HepG2 (cell line): ENCODE data around the gene EPB42. TPM values are rescaled to one million over a fixed set of nuclear protein-coding genes. Genes with fewer than 3 reads are reported as not detected.

ENCODE experiments used
- ISX ChIP-seq: sonication (generic); formaldehyde crosslinking; conservative IDR thresholded peaks from 2 replicates; pipeline ENCODE4 v1.5.0; 2020; ENCODE audit warnings: missing genetic modification reagents
- MATR3 ChIP-seq: sonication (generic); formaldehyde crosslinking; IDR thresholded peaks from 2 replicates; pipeline ENCODE4 v1.4.0; 2020; ENCODE audit warnings: missing genetic modification reagents
- MEIS1 ChIP-seq: sonication (generic); formaldehyde crosslinking; IDR thresholded peaks from 2 replicates; pipeline ENCODE4 v1.9.0; 2021; ENCODE audit warnings: mild to moderate bottlenecking, missing genetic modification reagents, moderate library complexity, borderline replicate concordance
- RAD51 ChIP-seq: fragments of 450-650 bp; IDR thresholded peaks from 2 replicates; pipeline ENCODE4 v1.6.1; 2016; ENCODE audit warnings: borderline replicate concordance
- SMC3 ChIP-seq: IDR thresholded peaks from 2 replicates; pipeline ENCODE4 v1.6.1; 2011; ENCODE audit warnings: low read length, improper control_type of control experiment
- SOX5 ChIP-seq: IDR thresholded peaks from 2 replicates; pipeline ENCODE4 v1.6.1; 2016; ENCODE audit warnings: borderline replicate concordance
- ZNF160 ChIP-seq: sonication (generic); formaldehyde crosslinking; IDR thresholded peaks from 2 replicates; pipeline ENCODE4 v1.8.0; 2022; ENCODE audit warnings: mild to moderate bottlenecking, inconsistent platforms, missing genetic modification reagents
- ZNF225 ChIP-seq: sonication (generic); formaldehyde crosslinking; IDR thresholded peaks from 2 replicates; pipeline ENCODE4 v1.4.0; 2020; ENCODE audit warnings: mild to moderate bottlenecking, missing genetic modification reagents
- ZNF335 ChIP-seq: sonication (generic); formaldehyde crosslinking; IDR thresholded peaks from 2 replicates; pipeline ENCODE4 v1.4.0; 2020; ENCODE audit warnings: missing genetic modification reagents
- ZNF367 ChIP-seq: sonication (generic); formaldehyde crosslinking; IDR thresholded peaks from 2 replicates; pipeline ENCODE4 v1.4.0; 2020; ENCODE audit warnings: missing genetic modification reagents, borderline replicate concordance
- ZNF468 ChIP-seq: sonication (generic); formaldehyde crosslinking; IDR thresholded peaks from 2 replicates; pipeline ENCODE4 v1.8.0; 2022; ENCODE audit warnings: mild to moderate bottlenecking, moderate library complexity, missing genetic modification reagents
- ZNF7 ChIP-seq: IDR thresholded peaks from 2 replicates; pipeline ENCODE4 v1.6.1; 2016; ENCODE audit warnings: missing biosample characterization, missing genetic modification reagents
- polyA plus RNA-seq, 8 experiments: library from polyadenylated mRNA; depleted of rRNA in 3 of 8; stranded (reverse) in 7 of 8; unstranded in 1 of 8; fragments of >200 nt; fragmentation: Illumina TruSeq in 4 of 8; extraction: Trizol in 4 of 8; gene quantifications; 2 replicates each; pipeline versions ENCODE4 v1.2.1 to v1.2.3, GENCODE V29; 2011 to 2016; ENCODE audit warnings: low read depth in 4 of 8, missing spikeins in 1 of 8, mixed read lengths in 1 of 8; ENCODE audit not compliant: insufficient read depth in 1 of 8
- total RNA-seq, 5 experiments: library from RNA; depleted of rRNA; stranded (reverse); fragments of >200 nt; fragmentation: Illumina TruSeq; extraction: Trizol; gene quantifications; 2 replicates each; pipeline ENCODE4 v1.2.3, GENCODE V29; 2016; ENCODE audit warnings: low read depth in 1 of 5
- TF ChIP-seq, protein P1 (sequence below): sonication (generic); formaldehyde crosslinking; IDR thresholded peaks from 2 replicates; pipeline ENCODE4 v1.4.0; 2020; ENCODE audit warnings: mild to moderate bottlenecking, missing genetic modification reagents, borderline replicate concordance
- TF ChIP-seq, protein P2 (sequence below): sonication (generic); formaldehyde crosslinking; IDR thresholded peaks from 2 replicates; pipeline ENCODE4 v1.5.0; 2020; ENCODE audit warnings: mild to moderate bottlenecking, missing genetic modification reagents, borderline replicate concordance

Gene EPB42
- total and polyA plus RNA-seq, 2 of the 13 experiments (the other 11 are each of a cell fraction or from before 2014, with no cell fraction given) = not detected

DNA sequence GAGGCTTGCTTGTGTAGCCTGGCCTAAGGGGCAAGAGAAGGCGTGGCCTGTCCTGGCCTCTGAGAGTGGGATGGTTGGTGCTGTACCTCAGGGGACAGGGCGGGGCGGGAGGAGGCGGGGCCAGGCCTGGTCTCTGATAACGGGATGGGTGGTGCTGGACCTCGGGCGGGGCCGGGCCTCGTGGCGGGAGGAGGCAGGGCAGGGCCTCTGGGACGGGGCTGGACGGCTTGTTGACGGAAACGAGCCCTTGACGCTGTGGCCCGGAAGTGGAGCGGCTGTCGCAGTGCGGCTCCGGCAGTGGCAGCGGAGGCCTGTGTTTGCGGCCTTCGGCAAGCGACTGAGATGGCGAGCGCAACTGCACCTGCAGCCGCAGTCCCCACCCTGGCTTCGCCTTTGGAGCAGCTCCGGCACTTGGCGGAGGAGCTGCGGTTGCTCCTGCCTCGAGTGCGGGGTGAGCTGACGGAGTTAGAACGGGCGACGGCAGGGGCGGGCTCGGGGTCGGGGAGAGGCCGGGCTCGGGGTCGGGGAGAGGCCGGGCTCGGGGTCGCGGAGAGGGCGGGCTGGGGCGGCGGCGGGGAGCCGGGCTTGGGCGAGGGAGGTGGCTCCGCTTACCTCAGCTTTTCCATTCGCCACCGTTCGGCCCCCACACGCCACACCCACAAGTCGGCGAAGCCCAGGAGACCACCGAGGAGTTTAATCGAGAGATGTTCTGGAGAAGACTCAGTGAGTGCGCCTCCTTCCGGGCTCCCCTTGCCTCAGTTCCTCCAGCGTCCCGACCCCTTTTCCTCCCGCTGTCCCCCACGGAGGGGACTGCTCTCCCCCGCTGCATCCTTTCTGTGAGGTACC lies 35.4 kb downstream of the EPB42 start, which contains the start of gene CCNDBP1 (continued):
- TF ChIP-seq, protein P1, sequence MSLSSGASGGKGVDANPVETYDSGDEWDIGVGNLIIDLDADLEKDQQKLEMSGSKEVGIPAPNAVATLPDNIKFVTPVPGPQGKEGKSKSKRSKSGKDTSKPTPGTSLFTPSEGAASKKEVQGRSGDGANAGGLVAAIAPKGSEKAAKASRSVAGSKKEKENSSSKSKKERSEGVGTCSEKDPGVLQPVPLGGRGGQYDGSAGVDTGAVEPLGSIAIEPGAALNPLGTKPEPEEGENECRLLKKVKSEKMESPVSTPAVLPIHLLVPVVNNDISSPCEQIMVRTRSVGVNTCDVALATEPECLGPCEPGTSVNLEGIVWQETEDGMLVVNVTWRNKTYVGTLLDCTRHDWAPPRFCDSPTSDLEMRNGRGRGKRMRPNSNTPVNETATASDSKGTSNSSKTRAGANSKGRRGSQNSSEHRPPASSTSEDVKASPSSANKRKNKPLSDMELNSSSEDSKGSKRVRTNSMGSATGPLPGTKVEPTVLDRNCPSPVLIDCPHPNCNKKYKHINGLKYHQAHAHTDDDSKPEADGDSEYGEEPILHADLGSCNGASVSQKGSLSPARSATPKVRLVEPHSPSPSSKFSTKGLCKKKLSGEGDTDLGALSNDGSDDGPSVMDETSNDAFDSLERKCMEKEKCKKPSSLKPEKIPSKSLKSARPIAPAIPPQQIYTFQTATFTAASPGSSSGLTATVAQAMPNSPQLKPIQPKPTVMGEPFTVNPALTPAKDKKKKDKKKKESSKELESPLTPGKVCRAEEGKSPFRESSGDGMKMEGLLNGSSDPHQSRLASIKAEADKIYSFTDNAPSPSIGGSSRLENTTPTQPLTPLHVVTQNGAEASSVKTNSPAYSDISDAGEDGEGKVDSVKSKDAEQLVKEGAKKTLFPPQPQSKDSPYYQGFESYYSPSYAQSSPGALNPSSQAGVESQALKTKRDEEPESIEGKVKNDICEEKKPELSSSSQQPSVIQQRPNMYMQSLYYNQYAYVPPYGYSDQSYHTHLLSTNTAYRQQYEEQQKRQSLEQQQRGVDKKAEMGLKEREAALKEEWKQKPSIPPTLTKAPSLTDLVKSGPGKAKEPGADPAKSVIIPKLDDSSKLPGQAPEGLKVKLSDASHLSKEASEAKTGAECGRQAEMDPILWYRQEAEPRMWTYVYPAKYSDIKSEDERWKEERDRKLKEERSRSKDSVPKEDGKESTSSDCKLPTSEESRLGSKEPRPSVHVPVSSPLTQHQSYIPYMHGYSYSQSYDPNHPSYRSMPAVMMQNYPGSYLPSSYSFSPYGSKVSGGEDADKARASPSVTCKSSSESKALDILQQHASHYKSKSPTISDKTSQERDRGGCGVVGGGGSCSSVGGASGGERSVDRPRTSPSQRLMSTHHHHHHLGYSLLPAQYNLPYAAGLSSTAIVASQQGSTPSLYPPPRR (CRISPR knock-in tag) = 0 out of 2 replicates have a peak, but pooled peaks have one; percentile 47
- no peak for TF ChIP-seq RAD51
- TF ChIP-seq, protein P2, sequence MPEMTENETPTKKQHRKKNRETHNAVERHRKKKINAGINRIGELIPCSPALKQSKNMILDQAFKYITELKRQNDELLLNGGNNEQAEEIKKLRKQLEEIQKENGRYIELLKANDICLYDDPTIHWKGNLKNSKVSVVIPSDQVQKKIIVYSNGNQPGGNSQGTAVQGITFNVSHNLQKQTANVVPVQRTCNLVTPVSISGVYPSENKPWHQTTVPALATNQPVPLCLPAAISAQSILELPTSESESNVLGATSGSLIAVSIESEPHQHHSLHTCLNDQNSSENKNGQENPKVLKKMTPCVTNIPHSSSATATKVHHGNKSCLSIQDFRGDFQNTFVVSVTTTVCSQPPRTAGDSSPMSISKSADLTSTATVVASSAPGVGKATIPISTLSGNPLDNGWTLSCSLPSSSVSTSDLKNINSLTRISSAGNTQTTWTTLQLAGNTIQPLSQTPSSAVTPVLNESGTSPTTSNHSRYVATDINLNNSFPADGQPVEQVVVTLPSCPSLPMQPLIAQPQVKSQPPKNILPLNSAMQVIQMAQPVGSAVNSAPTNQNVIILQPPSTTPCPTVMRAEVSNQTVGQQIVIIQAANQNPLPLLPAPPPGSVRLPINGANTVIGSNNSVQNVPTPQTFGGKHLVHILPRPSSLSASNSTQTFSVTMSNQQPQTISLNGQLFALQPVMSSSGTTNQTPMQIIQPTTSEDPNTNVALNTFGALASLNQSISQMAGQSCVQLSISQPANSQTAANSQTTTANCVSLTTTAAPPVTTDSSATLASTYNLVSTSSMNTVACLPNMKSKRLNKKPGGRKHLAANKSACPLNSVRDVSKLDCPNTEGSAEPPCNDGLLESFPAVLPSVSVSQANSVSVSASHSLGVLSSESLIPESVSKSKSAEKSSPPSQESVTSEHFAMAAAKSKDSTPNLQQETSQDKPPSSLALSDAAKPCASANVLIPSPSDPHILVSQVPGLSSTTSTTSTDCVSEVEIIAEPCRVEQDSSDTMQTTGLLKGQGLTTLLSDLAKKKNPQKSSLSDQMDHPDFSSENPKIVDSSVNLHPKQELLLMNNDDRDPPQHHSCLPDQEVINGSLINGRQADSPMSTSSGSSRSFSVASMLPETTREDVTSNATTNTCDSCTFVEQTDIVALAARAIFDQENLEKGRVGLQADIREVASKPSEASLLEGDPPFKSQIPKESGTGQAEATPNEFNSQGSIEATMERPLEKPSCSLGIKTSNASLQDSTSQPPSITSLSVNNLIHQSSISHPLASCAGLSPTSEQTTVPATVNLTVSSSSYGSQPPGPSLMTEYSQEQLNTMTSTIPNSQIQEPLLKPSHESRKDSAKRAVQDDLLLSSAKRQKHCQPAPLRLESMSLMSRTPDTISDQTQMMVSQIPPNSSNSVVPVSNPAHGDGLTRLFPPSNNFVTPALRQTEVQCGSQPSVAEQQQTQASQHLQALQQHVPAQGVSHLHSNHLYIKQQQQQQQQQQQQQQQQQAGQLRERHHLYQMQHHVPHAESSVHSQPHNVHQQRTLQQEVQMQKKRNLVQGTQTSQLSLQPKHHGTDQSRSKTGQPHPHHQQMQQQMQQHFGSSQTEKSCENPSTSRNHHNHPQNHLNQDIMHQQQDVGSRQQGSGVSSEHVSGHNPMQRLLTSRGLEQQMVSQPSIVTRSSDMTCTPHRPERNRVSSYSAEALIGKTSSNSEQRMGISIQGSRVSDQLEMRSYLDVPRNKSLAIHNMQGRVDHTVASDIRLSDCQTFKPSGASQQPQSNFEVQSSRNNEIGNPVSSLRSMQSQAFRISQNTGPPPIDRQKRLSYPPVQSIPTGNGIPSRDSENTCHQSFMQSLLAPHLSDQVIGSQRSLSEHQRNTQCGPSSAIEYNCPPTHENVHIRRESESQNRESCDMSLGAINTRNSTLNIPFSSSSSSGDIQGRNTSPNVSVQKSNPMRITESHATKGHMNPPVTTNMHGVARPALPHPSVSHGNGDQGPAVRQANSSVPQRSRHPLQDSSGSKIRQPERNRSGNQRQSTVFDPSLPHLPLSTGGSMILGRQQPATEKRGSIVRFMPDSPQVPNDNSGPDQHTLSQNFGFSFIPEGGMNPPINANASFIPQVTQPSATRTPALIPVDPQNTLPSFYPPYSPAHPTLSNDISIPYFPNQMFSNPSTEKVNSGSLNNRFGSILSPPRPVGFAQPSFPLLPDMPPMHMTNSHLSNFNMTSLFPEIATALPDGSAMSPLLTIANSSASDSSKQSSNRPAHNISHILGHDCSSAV (CRISPR knock-in tag) = no peak
- TF ChIP-seq ZNF335 (CRISPR knock-in tag) = no peak
- no peak for TF ChIP-seq ZNF367 (CRISPR knock-in tag)
- no peak for TF ChIP-seq SMC3
- peak; percentile 34; the same call in 1 of the 2 replicates for TF ChIP-seq SOX5
- TF ChIP-seq ZNF160 = peak; percentile 78; the same call in 1 of the 2 replicates
- 0 out of 2 replicates have a peak, but pooled peaks have one; percentile 41 for TF ChIP-seq ISX (CRISPR knock-in tag)
- no peak for TF ChIP-seq ZNF225 (CRISPR knock-in tag)
- no peak for TF ChIP-seq ZNF7 (CRISPR knock-in tag)
- no peak for TF ChIP-seq MATR3
- no peak for TF ChIP-seq ZNF468 (CRISPR knock-in tag)
- TF ChIP-seq MEIS1 = peak; percentile 92; the same call in 1 of the 2 replicates
